ENCODE results near the gene CCDC93. TPM values are rescaled to one million over a fixed set of nuclear protein-coding genes. Genes with fewer than 3 reads are reported as not detected.

CCDC93 gene
- total and polyA plus RNA-seq, 2 of the 4 experiments (the other 2 are of a cell fraction), result 8.1 to 17.2 TPM

- Histone ChIP-seq H2BK120ac (ENCODE audit: low read depth, low read length) (no peak overlapping the region), H3K56ac (ENCODE audit: extremely low read depth, insufficient read depth, low read length) (no peak overlapping the region), H3K4me1 (ENCODE audit: control insufficient read depth, insufficient read depth, low read length) (peaks cover 1% of the 10 kb centered on the region; the same call in 1 of the 2 replicates), H2AFZ (replicated peaks; ENCODE audit: low read length, poor library complexity) (no peak overlapping the region), H3K23ac (ENCODE audit: low read depth, low read length) (no peak overlapping the region), H3K9ac (ENCODE audit: low read depth, low read length) (no peak overlapping the region), H2AK5ac (ENCODE audit: low read depth, low read length) (no peak overlapping the region), H2BK15ac (ENCODE audit: low read depth, low read length) (no peak overlapping the region), H3K27ac (ENCODE audit: insufficient read depth, low read length) (no peak overlapping the region), H3K18ac (ENCODE audit: low read depth, low read length) (no peak overlapping the region), H3K4me3 (ENCODE audit: insufficient read depth, low read depth, low read length) (no peak overlapping the region), H3K9me3 (ENCODE audit: control insufficient read depth, insufficient read depth, low read length) (no peaks in the 10 kb centered on the region), H2BK20ac (ENCODE audit: low read depth, low read length) (no peak overlapping the region), H4K20me1 (ENCODE audit: insufficient read depth, low read length) (no peaks in the 10 kb centered on the region), H3K4ac (ENCODE audit: low read depth, low read length) (no peak overlapping the region), H3K79me1 (ENCODE audit: low read depth in 1 of 2, low read length in 2 of 2) (no peaks in the 10 kb centered on the region), H4K8ac (ENCODE audit: low read depth in 2 of 2, low read length in 2 of 2) (no peak overlapping the region), H4K91ac (ENCODE audit: insufficient read depth, low read depth, low read length) (no peak overlapping the region), H3K9me1 (ENCODE audit: insufficient read depth, low read length) (no peaks in the 10 kb centered on the region), H4K5ac (ENCODE audit: low read depth, low read length) (no peak overlapping the region), H3K4me2 (ENCODE audit: low read depth, low read length) (no peak overlapping the region), H2AK9ac (replicated peaks; ENCODE audit: low read depth, low read length, poor library complexity) (no peak overlapping the region), H3K14ac (replicated peaks; ENCODE audit: low read depth, low read length) (no peak overlapping the region), H3K27me3 (ENCODE audit: control insufficient read depth, insufficient read depth, low read length) (peaks cover 26% of the 10 kb centered on the region), H3K36me3 (ENCODE audit: control insufficient read depth, insufficient read depth, low read length) (no peaks in the 10 kb centered on the region), H2BK5ac (ENCODE audit: low read depth, low read length, poor library complexity, severe bottlenecking) (no peak overlapping the region)
- DNase-seq (no peak), ATAC-seq (ENCODE audit: low read depth) (no peak)
- no TSS peak for BruUV-seq (replicated peaks)
- intact Hi-C loops (cut with micrococcal nuclease), result no loop called here
- WGBS, 2 experiments (ENCODE audit: extremely low coverage in 2 of 2, insufficient read length in 1 of 2), result no CpG with 5 or more reads among the region's 10 CpGs
- TF ChIP-seq SMC3 (IDR thresholded peaks at IDR 0.05; ENCODE audit: low read depth, low read length) (no peak), RCOR1 (IDR thresholded peaks at IDR 0.05; ENCODE audit: insufficient replicate concordance, low read length) (no peak), ELK1 (IDR thresholded peaks at IDR 0.05; ENCODE audit: borderline replicate concordance, low read depth, low read length) (no peak), MAZ (IDR thresholded peaks at IDR 0.05; ENCODE audit: borderline replicate concordance, low read depth, low read length) (no peak), RFX5 (IDR thresholded peaks at IDR 0.05; ENCODE audit: low read depth, low read length) (no peak), USF2 (IDR thresholded peaks at IDR 0.05; ENCODE audit: low read depth, low read length) (no peak), FOS (IDR thresholded peaks at IDR 0.05; ENCODE audit: low read depth, low read length) (no peak)
- CTCF ChIA-PET, result interaction anchor here (1.4 kb wide), 1 partner anchor 9 kb away, joined by 3 read pairs; no protein-coding TSS in a partner anchor
- POLR2A ChIA-PET (ENCODE audit: unreplicated experiment), result no interaction called here
- dilution Hi-C loops (cut with HindIII; ENCODE audit: low sequenced_read_pairs, unreplicated experiment), result no loop called here
- in situ Hi-C loops (cut with MboI; ENCODE audit: low sequenced_read_pairs), result no loop called here
Measured at GRCh38 chr2:118055512-118056164, 41.8 kb upstream of the CCDC93 start.

Data from IMR-90 (cell line).